Measurements from ENCODE around the gene KCNN1. TPM values are rescaled to one million over a fixed set of nuclear protein-coding genes. Genes with fewer than 3 reads are reported as not detected.

Gene KCNN1
- total RNA-seq, 1 donor from 2014 or later, result not detected

- Mint-ChIP-seq H3K4me1 (peaks cover 30% of the 10 kb centered on the region), H3K27me3 (peaks cover 51% of the 10 kb centered on the region), H3K36me3 (ENCODE audit: low read depth) (no peaks in the 10 kb centered on the region), H3K9me3 (no peaks in the 10 kb centered on the region), H3K4me3 (peak overlapping the region; percentile 72), H3K27ac (no peak overlapping the region)
- no peak for DNase-seq
- intact Hi-C loops (cut with micrococcal nuclease), result no loop called here
Measured at GRCh38 chr19:17951157-17951989, 15.5 kb upstream of the KCNN1 start.

GRCh38 chr19:17951990-17952976 lies 14.6 kb upstream of the KCNN1 start:
- no peaks in the 10 kb centered on the region for H3K36me3 Mint-ChIP-seq (ENCODE audit: low read depth)
- intact Hi-C loops (cut with micrococcal nuclease), result no loop called here
- H3K27ac Mint-ChIP-seq, result peak overlapping the region; percentile 29
- no peaks in the 10 kb centered on the region for H3K9me3 Mint-ChIP-seq
- H3K27me3 Mint-ChIP-seq, result peaks cover 56% of the 10 kb centered on the region
- peak; percentile 64 for DNase-seq
- H3K4me1 Mint-ChIP-seq, result peaks cover 25% of the 10 kb centered on the region
- no peak overlapping the region for H3K4me3 Mint-ChIP-seq

GRCh38 chr19:17953316-17953801 lies 13.5 kb upstream of the KCNN1 start:
- no peak for DNase-seq
- no peak overlapping the region for H3K27ac Mint-ChIP-seq
- H3K9me3 Mint-ChIP-seq, result no peaks in the 10 kb centered on the region
- H3K27me3 Mint-ChIP-seq, result peaks cover 63% of the 10 kb centered on the region
- no peak overlapping the region for H3K4me3 Mint-ChIP-seq
- intact Hi-C loops (cut with micrococcal nuclease), result no loop called here
- H3K4me1 Mint-ChIP-seq, result peaks cover 22% of the 10 kb centered on the region
- H3K36me3 Mint-ChIP-seq (ENCODE audit: low read depth), result no peaks in the 10 kb centered on the region

GRCh38 chr19:17953869-17954268 lies 13.0 kb upstream of the KCNN1 start:
- H3K27ac Mint-ChIP-seq, result no peak overlapping the region
- H3K36me3 Mint-ChIP-seq (ENCODE audit: low read depth), result no peaks in the 10 kb centered on the region
- no peak for DNase-seq
- peaks cover 19% of the 10 kb centered on the region for H3K4me1 Mint-ChIP-seq
- intact Hi-C loops (cut with micrococcal nuclease), result no loop called here
- no peak overlapping the region for H3K4me3 Mint-ChIP-seq
- no peaks in the 10 kb centered on the region for H3K9me3 Mint-ChIP-seq
- H3K27me3 Mint-ChIP-seq, result peaks cover 62% of the 10 kb centered on the region

GRCh38 chr19:17954401-17954800 lies 12.5 kb upstream of the KCNN1 start:
- no peak overlapping the region for H3K27ac Mint-ChIP-seq
- no peak for DNase-seq
- intact Hi-C loops (cut with micrococcal nuclease), result no loop called here
- peaks cover 15% of the 10 kb centered on the region for H3K4me1 Mint-ChIP-seq
- H3K27me3 Mint-ChIP-seq, result peaks cover 58% of the 10 kb centered on the region
- H3K4me3 Mint-ChIP-seq, result no peak overlapping the region
- H3K36me3 Mint-ChIP-seq (ENCODE audit: low read depth), result no peaks in the 10 kb centered on the region
- no peaks in the 10 kb centered on the region for H3K9me3 Mint-ChIP-seq

- Mint-ChIP-seq H3K27ac (no peak overlapping the region), H3K27me3 (peaks cover 37% of the 10 kb centered on the region), H3K4me3 (no peak overlapping the region), H3K9me3 (no peaks in the 10 kb centered on the region), H3K4me1 (peaks cover 2% of the 10 kb centered on the region), H3K36me3 (ENCODE audit: low read depth) (no peaks in the 10 kb centered on the region)
- intact Hi-C loops (cut with micrococcal nuclease), result no loop called here
- no peak for DNase-seq
Measured at GRCh38 chr19:17957149-17957849, 9.6 kb upstream of the KCNN1 start.

GRCh38 chr19:17957885-17958284 lies 9.0 kb upstream of the KCNN1 start:
- Mint-ChIP-seq H3K27me3 (peaks cover 34% of the 10 kb centered on the region), H3K27ac (no peak overlapping the region), H3K4me1 (no peaks in the 10 kb centered on the region), H3K4me3 (no peak overlapping the region), H3K9me3 (no peaks in the 10 kb centered on the region), H3K36me3 (ENCODE audit: low read depth) (no peaks in the 10 kb centered on the region)
- DNase-seq, result no peak
- intact Hi-C loops (cut with micrococcal nuclease), result no loop called here

GRCh38 chr19:17963936-17964691 lies 2.8 kb upstream of the KCNN1 start:
- Mint-ChIP-seq H3K4me1 (peaks cover 2% of the 10 kb centered on the region), H3K9me3 (no peaks in the 10 kb centered on the region), H3K36me3 (ENCODE audit: low read depth) (no peaks in the 10 kb centered on the region), H3K27me3 (peaks cover 47% of the 10 kb centered on the region), H3K27ac (no peak overlapping the region), H3K4me3 (no peak overlapping the region)
- intact Hi-C loops (cut with micrococcal nuclease), result no loop called here
- DNase-seq, result peak; percentile 46

- Mint-ChIP-seq H3K4me3 (no peak overlapping the region), H3K27ac (no peak overlapping the region), H3K4me1 (peaks cover 2% of the 10 kb centered on the region), H3K9me3 (no peaks in the 10 kb centered on the region), H3K36me3 (ENCODE audit: low read depth) (no peaks in the 10 kb centered on the region), H3K27me3 (peaks cover 47% of the 10 kb centered on the region)
- DNase-seq, result peak; percentile 48
- intact Hi-C loops (cut with micrococcal nuclease), result no loop called here
Measured at GRCh38 chr19:17965370-17966128, 1.4 kb upstream of the KCNN1 start.

GRCh38 chr19:17966129-17966483 lies 801 bp upstream of the KCNN1 start:
- peaks cover 2% of the 10 kb centered on the region for H3K4me1 Mint-ChIP-seq

GRCh38 chr19:17967257-17968051 lies 547 bp downstream of the KCNN1 start:
- peaks cover 2% of the 10 kb centered on the region for H3K4me1 Mint-ChIP-seq
- H3K36me3 Mint-ChIP-seq (ENCODE audit: low read depth), result no peaks in the 10 kb centered on the region
- H3K4me3 Mint-ChIP-seq, result no peak overlapping the region
- H3K27ac Mint-ChIP-seq, result no peak overlapping the region
- no peaks in the 10 kb centered on the region for H3K9me3 Mint-ChIP-seq
- H3K27me3 Mint-ChIP-seq, result peaks cover 44% of the 10 kb centered on the region
- DNase-seq, result no peak
- intact Hi-C loops (cut with micrococcal nuclease), result no loop called here

More at GRCh38 chr19:17966129-17966483, 801 bp upstream of the KCNN1 start:
- peaks cover 47% of the 10 kb centered on the region for H3K27me3 Mint-ChIP-seq
- intact Hi-C loops (cut with micrococcal nuclease), result no loop called here
- H3K9me3 Mint-ChIP-seq, result no peaks in the 10 kb centered on the region
- H3K27ac Mint-ChIP-seq, result no peak overlapping the region
- no peaks in the 10 kb centered on the region for H3K36me3 Mint-ChIP-seq (ENCODE audit: low read depth)
- no peak for DNase-seq
- H3K4me3 Mint-ChIP-seq, result no peak overlapping the region

- Mint-ChIP-seq H3K27me3 (peaks cover 45% of the 10 kb centered on the region), H3K36me3 (ENCODE audit: low read depth) (no peaks in the 10 kb centered on the region), H3K9me3 (no peaks in the 10 kb centered on the region), H3K4me3 (no peak overlapping the region), H3K4me1 (peaks cover 2% of the 10 kb centered on the region), H3K27ac (no peak overlapping the region)
- intact Hi-C loops (cut with micrococcal nuclease), result no loop called here
- peak; percentile 53 for DNase-seq
Measured at GRCh38 chr19:17968362-17968761, 1.5 kb downstream of the KCNN1 start.

Measured in activated CD4-positive, alpha-beta T cell treated with anti-CD3 and anti-CD28 coated beads, Interleukin-2, amount 10 ng/mL, durations not matched to agents 24 days and 14 days (primary cell).